GF-D8 (cell line): ENCODE measurements around the gene UNC13C.

Source experiments
- DNase-seq: peaks from one replicate; lab custom pipeline; 2025; lab: John Stamatoyannopoulos, UW

The UNC13C gene

GRCh38 chr15:54120949-54121463, 142.8 kb downstream of the UNC13C start:
- no peak for DNase-seq

- no peak for DNase-seq
Measured at GRCh38 chr15:54127574-54127973, 149.3 kb downstream of the UNC13C start.

- DNase-seq = no peak
Measured at GRCh38 chr15:54131410-54131809, 153.2 kb downstream of the UNC13C start.

GRCh38 chr15:54149115-54149531, 170.9 kb downstream of the UNC13C start:
- DNase-seq = no peak

- DNase-seq = no peak
Measured at GRCh38 chr15:54150255-54150654, 172.0 kb downstream of the UNC13C start.

GRCh38 chr15:54159012-54159411, 180.8 kb downstream of the UNC13C start:
- no peak for DNase-seq

- DNase-seq = no peak
Measured at GRCh38 chr15:54187325-54187724, 209.1 kb downstream of the UNC13C start.

- DNase-seq = no peak
Measured at GRCh38 chr15:54197995-54198394, 219.8 kb downstream of the UNC13C start.

GRCh38 chr15:54206586-54207321, 228.5 kb downstream of the UNC13C start:
- DNase-seq = no peak

- DNase-seq = no peak
Measured at GRCh38 chr15:54208786-54209185, 230.5 kb downstream of the UNC13C start.

- no peak for DNase-seq
Measured at GRCh38 chr15:54212635-54213034, 234.4 kb downstream of the UNC13C start.

- DNase-seq = no peak
Measured at GRCh38 chr15:54226455-54226854, 248.2 kb downstream of the UNC13C start.

- DNase-seq = no peak
Measured at GRCh38 chr15:54227569-54227968, 249.3 kb downstream of the UNC13C start.

- DNase-seq = no peak
Measured at GRCh38 chr15:54250326-54250725, 272.1 kb downstream of the UNC13C start.

GRCh38 chr15:54256190-54256589, 277.9 kb downstream of the UNC13C start:
- no peak for DNase-seq

GRCh38 chr15:54273928-54274327, 295.7 kb downstream of the UNC13C start:
- no peak for DNase-seq

- DNase-seq = no peak
Measured at GRCh38 chr15:54277834-54278233, 299.6 kb downstream of the UNC13C start.

GRCh38 chr15:54280726-54281125, 302.5 kb downstream of the UNC13C start:
- no peak for DNase-seq

GRCh38 chr15:54282228-54282836, 304.1 kb downstream of the UNC13C start:
- DNase-seq = no peak

- no peak for DNase-seq
Measured at GRCh38 chr15:54288049-54288448, 309.8 kb downstream of the UNC13C start.

- DNase-seq = no peak
Measured at GRCh38 chr15:54289590-54290136, 311.4 kb downstream of the UNC13C start.

GRCh38 chr15:54298396-54298795, 320.2 kb downstream of the UNC13C start:
- no peak for DNase-seq

GRCh38 chr15:54304321-54304720, 326.1 kb downstream of the UNC13C start:
- no peak for DNase-seq
